HG02759 (cell line): Measurements from ENCODE around the gene MACROH2A2.
"Not testable (repeated sequence)": the region's sequence is repeated elsewhere in the genome, so short reads cannot be mapped to it uniquely, and the experiment has no call there.

Experiments
- ATAC-seq: cut with Tn5 transposase; IDR thresholded peaks from one replicate; pipeline ENCODE4 v1.9.1; 2021; ENCODE audit warnings: mild to moderate bottlenecking, moderate library complexity; ENCODE audit not compliant: unreplicated experiment

The MACROH2A2 gene

GRCh38 chr10:70052462-70053217 lies at the start of gene MACROH2A2:
TSS of gene MACROH2A2 (plus strand) at chr10:70052846. CDS start at chr10:70075659, 22,813 bp downstream.
- ATAC-seq: no peak

GRCh38 chr10:70007116-70007820 lies 45.4 kb upstream of the MACROH2A2 start:
- no peak for ATAC-seq

GRCh38 chr10:70031215-70031614 lies 21.4 kb upstream of the MACROH2A2 start:
- no peak for ATAC-seq

GRCh38 chr10:70032667-70033289 lies 19.9 kb upstream of the MACROH2A2 start:
- ATAC-seq: no peak

- ATAC-seq: no peak
Observed at GRCh38 chr10:70034232-70034631, 18.4 kb upstream of the MACROH2A2 start.

- no peak for ATAC-seq
Observed at GRCh38 chr10:70035531-70035930, 17.1 kb upstream of the MACROH2A2 start.

- no peak for ATAC-seq
Observed at GRCh38 chr10:70038923-70039322, 13.7 kb upstream of the MACROH2A2 start.

- ATAC-seq: no peak
Observed at GRCh38 chr10:70041016-70041415, 11.6 kb upstream of the MACROH2A2 start.

GRCh38 chr10:70041739-70042138 lies 10.9 kb upstream of the MACROH2A2 start:
- ATAC-seq: not testable (repeated sequence)

- ATAC-seq: not testable (repeated sequence)
Observed at GRCh38 chr10:70047066-70047465, 5.6 kb upstream of the MACROH2A2 start.

GRCh38 chr10:70048030-70048723 lies 4.5 kb upstream of the MACROH2A2 start:
- no peak for ATAC-seq

- no peak for ATAC-seq
Observed at GRCh38 chr10:70051848-70052247, 798 bp upstream of the MACROH2A2 start.

GRCh38 chr10:70053218-70053840 lies 683 bp downstream of the MACROH2A2 start:
- no peak for ATAC-seq

- no peak for ATAC-seq
Observed at GRCh38 chr10:70053841-70054288, 1.2 kb downstream of the MACROH2A2 start.

GRCh38 chr10:70054902-70055301 lies 2.3 kb downstream of the MACROH2A2 start:
- ATAC-seq: no peak

- ATAC-seq: no peak
Observed at GRCh38 chr10:70055550-70055949, 2.9 kb downstream of the MACROH2A2 start.

GRCh38 chr10:70057306-70057705 lies 4.7 kb downstream of the MACROH2A2 start:
- no peak for ATAC-seq

- no peak for ATAC-seq
Observed at GRCh38 chr10:70060389-70060788, 7.7 kb downstream of the MACROH2A2 start.

GRCh38 chr10:70063418-70064098 lies 10.9 kb downstream of the MACROH2A2 start:
- no peak for ATAC-seq

GRCh38 chr10:70064486-70064885 lies 11.8 kb downstream of the MACROH2A2 start:
- ATAC-seq: no peak
